GM18861 (cell line): Measurements from ENCODE around the gene C2orf92.
"Not testable (repeated sequence)": the region's sequence is repeated elsewhere in the genome, so short reads cannot be mapped to it uniquely, and the experiment has no call there.

Experiments used
- ATAC-seq: cut with Tn5 transposase; IDR thresholded peaks from one replicate; pipeline ENCODE4 v1.9.1; 2021; ENCODE audit not compliant: unreplicated experiment

The C2orf92 gene

GRCh38 chr2:97688062-97688827, 18.7 kb downstream of the C2orf92 start:
- ATAC-seq: no peak

GRCh38 chr2:97691166-97691565, 21.7 kb downstream of the C2orf92 start:
- no peak for ATAC-seq

- no peak for ATAC-seq
Measured at GRCh38 chr2:97693476-97693875, 24.0 kb downstream of the C2orf92 start.

GRCh38 chr2:97695744-97696143, 26.2 kb downstream of the C2orf92 start:
- ATAC-seq: no peak

GRCh38 chr2:97697252-97698235, 28.0 kb downstream of the C2orf92 start:
- no peak for ATAC-seq

GRCh38 chr2:97698530-97698929, 29.0 kb downstream of the C2orf92 start:
- no peak for ATAC-seq

GRCh38 chr2:97699765-97700444, 30.4 kb downstream of the C2orf92 start:
- peak; percentile 48 for ATAC-seq

- ATAC-seq: no peak
Measured at GRCh38 chr2:97701186-97701585, 31.7 kb downstream of the C2orf92 start.

- no peak for ATAC-seq
Measured at GRCh38 chr2:97701851-97702465, 32.4 kb downstream of the C2orf92 start.

GRCh38 chr2:97702731-97703470, 33.4 kb downstream of the C2orf92 start:
- no peak for ATAC-seq

GRCh38 chr2:97703741-97704140, 34.2 kb downstream of the C2orf92 start:
- no peak for ATAC-seq

- ATAC-seq: no peak
Measured at GRCh38 chr2:97704989-97705388, 35.5 kb downstream of the C2orf92 start.

GRCh38 chr2:97706112-97706511, 36.6 kb downstream of the C2orf92 start:
- ATAC-seq: no peak

GRCh38 chr2:97706708-97707345, 37.3 kb downstream of the C2orf92 start:
- no peak for ATAC-seq

GRCh38 chr2:97707362-97708047, 38.0 kb downstream of the C2orf92 start:
- no peak for ATAC-seq

GRCh38 chr2:97708048-97708380, 38.5 kb downstream of the C2orf92 start:
- ATAC-seq: no peak

- no peak for ATAC-seq
Measured at GRCh38 chr2:97708608-97709007, 39.1 kb downstream of the C2orf92 start.

- no peak for ATAC-seq
Measured at GRCh38 chr2:97711394-97711711, 41.8 kb downstream of the C2orf92 start.

GRCh38 chr2:97712175-97712574, 42.7 kb downstream of the C2orf92 start:
- not testable (repeated sequence) for ATAC-seq
